HepG2 (cell line): Measurements from ENCODE around the gene LINGO3. TPM values are rescaled to one million over a fixed set of nuclear protein-coding genes. Genes with fewer than 3 reads are reported as not detected.

Source experiments
- ARNT2 ChIP-seq: sonication (generic); formaldehyde crosslinking; IDR thresholded peaks from 2 replicates; pipeline ENCODE4 v1.8.0; 2022; ENCODE audit warnings: mild to moderate bottlenecking, low read depth, missing genetic modification reagents, moderate library complexity
- BRD4 ChIP-seq: sonication (generic); formaldehyde crosslinking; IDR thresholded peaks from 2 replicates; pipeline ENCODE4 v1.4.0; 2020; ENCODE audit warnings: missing genetic modification reagents
- GPN1 ChIP-seq: sonication (generic); formaldehyde crosslinking; IDR thresholded peaks from 2 replicates; pipeline ENCODE4 v1.5.1; 2020; ENCODE audit warnings: missing genetic modification reagents, borderline replicate concordance
- GTF2F1 ChIP-seq: fragments of 150-350 bp; IDR thresholded peaks from 2 replicates; pipeline ENCODE4 v1.6.1; 2014; ENCODE audit warnings: low read length
- JARID2 ChIP-seq: sonication (generic); formaldehyde crosslinking; IDR thresholded peaks from 2 replicates; pipeline ENCODE4 v1.8.1; 2023; ENCODE audit warnings: missing genetic modification reagents, inconsistent platforms; ENCODE audit not compliant: insufficient replicate concordance
- KLF15 ChIP-seq: sonication (generic); formaldehyde crosslinking; IDR thresholded peaks from 2 replicates; pipeline ENCODE4 v1.8.1; 2023; ENCODE audit warnings: borderline replicate concordance, mild to moderate bottlenecking, inconsistent platforms, missing genetic modification reagents, mixed read lengths
- NCOA1 ChIP-seq: sonication (generic); formaldehyde crosslinking; IDR thresholded peaks from 2 replicates; pipeline ENCODE4 v1.9.0; 2021; ENCODE audit warnings: missing genetic modification reagents
- PHF20 ChIP-seq: sonication (generic); formaldehyde crosslinking; IDR thresholded peaks from 2 replicates; pipeline ENCODE4 v1.5.0; 2020; ENCODE audit warnings: mild to moderate bottlenecking, missing genetic modification reagents
- RARA ChIP-seq: IDR thresholded peaks from 2 replicates; pipeline ENCODE4 v1.6.1; 2016; ENCODE audit warnings: missing genetic modification reagents, missing compliant biosample characterization
- RFX3 ChIP-seq: IDR thresholded peaks from 2 replicates; pipeline ENCODE4 v1.6.1; 2016; ENCODE audit warnings: missing biosample characterization, missing genetic modification reagents
- SETDB1 ChIP-seq: sonication (generic); formaldehyde crosslinking; IDR thresholded peaks from 2 replicates; pipeline ENCODE4 v1.5.1; 2020; ENCODE audit warnings: missing genetic modification reagents, mild to moderate bottlenecking, borderline replicate concordance
- ZNF20 ChIP-seq: sonication (generic); formaldehyde crosslinking; IDR thresholded peaks from 2 replicates; pipeline ENCODE4 v1.4.0; 2020; ENCODE audit warnings: mild to moderate bottlenecking, moderate library complexity, missing genetic modification reagents
- ZNF205 ChIP-seq: IDR thresholded peaks from 2 replicates; pipeline ENCODE4 v1.6.1; 2018; ENCODE audit warnings: missing biosample characterization, missing genetic modification reagents
- ZNF331 ChIP-seq: sonication (generic); formaldehyde crosslinking; IDR thresholded peaks from 2 replicates; pipeline ENCODE4 v1.4.0; 2020; ENCODE audit warnings: missing genetic modification reagents
- ZNF562 ChIP-seq: sonication (generic); formaldehyde crosslinking; IDR thresholded peaks from 2 replicates; pipeline ENCODE4 v1.8.0; 2022; ENCODE audit warnings: missing genetic modification reagents, borderline replicate concordance
- ZNF780A ChIP-seq: sonication (generic); formaldehyde crosslinking; IDR thresholded peaks from 2 replicates; pipeline ENCODE4 v1.8.0; 2022; ENCODE audit warnings: mild to moderate bottlenecking, missing genetic modification reagents, moderate library complexity
- ZNF792 ChIP-seq: IDR thresholded peaks from 2 replicates; pipeline ENCODE4 v1.6.1; 2016
- polyA plus RNA-seq, 8 experiments: library from polyadenylated mRNA; depleted of rRNA in 3 of 8; stranded (reverse) in 7 of 8; unstranded in 1 of 8; fragments of >200 nt; fragmentation: Illumina TruSeq in 4 of 8; extraction: Trizol in 4 of 8; gene quantifications; 2 replicates each; pipeline versions ENCODE4 v1.2.1 to v1.2.3, GENCODE V29; 2011 to 2016; ENCODE audit warnings: low read depth in 4 of 8, missing spikeins in 1 of 8, mixed read lengths in 1 of 8; ENCODE audit not compliant: insufficient read depth in 1 of 8
- total RNA-seq, 5 experiments: library from RNA; depleted of rRNA; stranded (reverse); fragments of >200 nt; fragmentation: Illumina TruSeq; extraction: Trizol; gene quantifications; 2 replicates each; pipeline ENCODE4 v1.2.3, GENCODE V29; 2016; ENCODE audit warnings: low read depth in 1 of 5
- TF ChIP-seq, protein P1 (sequence below), 2 experiments: sonication (generic) in 1 of 2; formaldehyde crosslinking in 1 of 2; IDR thresholded peaks; 2 replicates each; pipeline versions ENCODE4 v1.4.0 to v1.6.1; 2016 to 2020; ENCODE audit warnings: borderline replicate concordance in 1 of 2, low read depth in 1 of 2, mild to moderate bottlenecking in 1 of 2, missing genetic modification reagents in 1 of 2
- TF ChIP-seq, protein P2 (sequence below): sonication (generic); formaldehyde crosslinking; IDR thresholded peaks from 2 replicates; pipeline ENCODE4 v1.5.1; 2020; ENCODE audit warnings: missing genetic modification reagents, mild to moderate bottlenecking, borderline replicate concordance
- TF ChIP-seq, protein P3 (sequence below): sonication (generic); formaldehyde crosslinking; IDR thresholded peaks from 2 replicates; pipeline ENCODE4 v1.8.1; 2022; ENCODE audit warnings: low read depth, mild to moderate bottlenecking, missing genetic modification reagents
- TF ChIP-seq, protein P4 (sequence below): sonication (generic); formaldehyde crosslinking; IDR thresholded peaks from 2 replicates; pipeline ENCODE4 v1.5.1; 2020; ENCODE audit warnings: missing genetic modification reagents, mild to moderate bottlenecking, borderline replicate concordance

LINGO3 gene
- total and polyA plus RNA-seq, 2 of the 13 experiments (the other 11 are each of a cell fraction or from before 2014, with no cell fraction given): not detected

DNA sequence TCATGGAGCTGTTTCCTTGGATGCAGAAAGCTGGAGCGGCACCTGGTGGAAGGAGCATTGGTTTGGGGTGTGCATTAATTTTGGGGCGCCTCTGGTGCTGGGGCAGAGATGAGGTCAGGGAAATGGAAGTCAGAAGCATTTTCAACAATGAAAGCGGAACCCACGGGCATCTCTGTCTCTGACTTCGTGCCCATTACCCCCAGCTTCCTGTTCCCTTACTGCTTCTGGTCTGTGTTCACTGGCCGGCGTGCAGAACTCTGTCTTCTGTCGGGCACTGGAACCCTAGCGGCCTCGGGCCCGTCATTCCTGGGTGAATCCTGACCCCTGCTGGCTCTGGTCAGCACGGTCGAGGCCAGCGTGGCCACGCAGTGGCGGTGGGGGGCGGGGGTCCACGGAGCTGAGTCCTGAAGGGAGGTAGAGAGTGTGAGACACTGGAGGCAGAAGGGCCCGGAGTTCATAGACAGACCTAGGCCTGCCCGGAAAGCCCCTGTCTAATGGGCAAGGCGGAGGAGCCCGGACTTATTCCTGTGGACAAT lies 7.9 kb upstream of the LINGO3 start (continued):
- TF ChIP-seq, protein P1, sequence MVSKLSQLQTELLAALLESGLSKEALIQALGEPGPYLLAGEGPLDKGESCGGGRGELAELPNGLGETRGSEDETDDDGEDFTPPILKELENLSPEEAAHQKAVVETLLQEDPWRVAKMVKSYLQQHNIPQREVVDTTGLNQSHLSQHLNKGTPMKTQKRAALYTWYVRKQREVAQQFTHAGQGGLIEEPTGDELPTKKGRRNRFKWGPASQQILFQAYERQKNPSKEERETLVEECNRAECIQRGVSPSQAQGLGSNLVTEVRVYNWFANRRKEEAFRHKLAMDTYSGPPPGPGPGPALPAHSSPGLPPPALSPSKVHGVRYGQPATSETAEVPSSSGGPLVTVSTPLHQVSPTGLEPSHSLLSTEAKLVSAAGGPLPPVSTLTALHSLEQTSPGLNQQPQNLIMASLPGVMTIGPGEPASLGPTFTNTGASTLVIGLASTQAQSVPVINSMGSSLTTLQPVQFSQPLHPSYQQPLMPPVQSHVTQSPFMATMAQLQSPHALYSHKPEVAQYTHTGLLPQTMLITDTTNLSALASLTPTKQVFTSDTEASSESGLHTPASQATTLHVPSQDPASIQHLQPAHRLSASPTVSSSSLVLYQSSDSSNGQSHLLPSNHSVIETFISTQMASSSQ (IDR thresholded peaks at IDR 0.05; ENCODE audit: low read depth): no peak
- TF ChIP-seq, protein P1 (CRISPR knock-in tag; IDR thresholded peaks at IDR 0.05; ENCODE audit: borderline replicate concordance): no peak
- TF ChIP-seq, protein P2, sequence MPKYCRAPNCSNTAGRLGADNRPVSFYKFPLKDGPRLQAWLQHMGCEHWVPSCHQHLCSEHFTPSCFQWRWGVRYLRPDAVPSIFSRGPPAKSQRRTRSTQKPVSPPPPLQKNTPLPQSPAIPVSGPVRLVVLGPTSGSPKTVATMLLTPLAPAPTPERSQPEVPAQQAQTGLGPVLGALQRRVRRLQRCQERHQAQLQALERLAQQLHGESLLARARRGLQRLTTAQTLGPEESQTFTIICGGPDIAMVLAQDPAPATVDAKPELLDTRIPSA (CRISPR knock-in tag): no peak
- TF ChIP-seq BRD4 (CRISPR knock-in tag) (no peak), ZNF780A (CRISPR knock-in tag) (no peak), RARA (CRISPR knock-in tag) (no peak), JARID2 (no peak), PHF20 (CRISPR knock-in tag) (no peak), RFX3 (CRISPR knock-in tag) (no peak), ZNF331 (peak; percentile 78), KLF15 (CRISPR knock-in tag) (no peak), GPN1 (CRISPR knock-in tag) (no peak), ZNF792 (no peak), SETDB1 (no peak), NCOA1 (CRISPR knock-in tag) (peak; percentile 91), GTF2F1 (no peak), ZNF205 (CRISPR knock-in tag) (no peak), ZNF562 (no peak), ARNT2 (CRISPR knock-in tag) (no peak), ZNF20 (no peak)
- TF ChIP-seq, protein P3, sequence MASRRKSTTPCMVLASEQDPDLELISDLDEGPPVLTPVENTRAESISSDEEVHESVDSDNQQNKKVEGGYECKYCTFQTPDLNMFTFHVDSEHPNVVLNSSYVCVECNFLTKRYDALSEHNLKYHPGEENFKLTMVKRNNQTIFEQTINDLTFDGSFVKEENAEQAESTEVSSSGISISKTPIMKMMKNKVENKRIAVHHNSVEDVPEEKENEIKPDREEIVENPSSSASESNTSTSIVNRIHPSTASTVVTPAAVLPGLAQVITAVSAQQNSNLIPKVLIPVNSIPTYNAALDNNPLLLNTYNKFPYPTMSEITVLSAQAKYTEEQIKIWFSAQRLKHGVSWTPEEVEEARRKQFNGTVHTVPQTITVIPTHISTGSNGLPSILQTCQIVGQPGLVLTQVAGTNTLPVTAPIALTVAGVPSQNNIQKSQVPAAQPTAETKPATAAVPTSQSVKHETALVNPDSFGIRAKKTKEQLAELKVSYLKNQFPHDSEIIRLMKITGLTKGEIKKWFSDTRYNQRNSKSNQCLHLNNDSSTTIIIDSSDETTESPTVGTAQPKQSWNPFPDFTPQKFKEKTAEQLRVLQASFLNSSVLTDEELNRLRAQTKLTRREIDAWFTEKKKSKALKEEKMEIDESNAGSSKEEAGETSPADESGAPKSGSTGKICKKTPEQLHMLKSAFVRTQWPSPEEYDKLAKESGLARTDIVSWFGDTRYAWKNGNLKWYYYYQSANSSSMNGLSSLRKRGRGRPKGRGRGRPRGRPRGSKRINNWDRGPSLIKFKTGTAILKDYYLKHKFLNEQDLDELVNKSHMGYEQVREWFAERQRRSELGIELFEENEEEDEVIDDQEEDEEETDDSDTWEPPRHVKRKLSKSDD: peak; percentile 45; the same call in 1 of the 2 replicates
- TF ChIP-seq, protein P4, sequence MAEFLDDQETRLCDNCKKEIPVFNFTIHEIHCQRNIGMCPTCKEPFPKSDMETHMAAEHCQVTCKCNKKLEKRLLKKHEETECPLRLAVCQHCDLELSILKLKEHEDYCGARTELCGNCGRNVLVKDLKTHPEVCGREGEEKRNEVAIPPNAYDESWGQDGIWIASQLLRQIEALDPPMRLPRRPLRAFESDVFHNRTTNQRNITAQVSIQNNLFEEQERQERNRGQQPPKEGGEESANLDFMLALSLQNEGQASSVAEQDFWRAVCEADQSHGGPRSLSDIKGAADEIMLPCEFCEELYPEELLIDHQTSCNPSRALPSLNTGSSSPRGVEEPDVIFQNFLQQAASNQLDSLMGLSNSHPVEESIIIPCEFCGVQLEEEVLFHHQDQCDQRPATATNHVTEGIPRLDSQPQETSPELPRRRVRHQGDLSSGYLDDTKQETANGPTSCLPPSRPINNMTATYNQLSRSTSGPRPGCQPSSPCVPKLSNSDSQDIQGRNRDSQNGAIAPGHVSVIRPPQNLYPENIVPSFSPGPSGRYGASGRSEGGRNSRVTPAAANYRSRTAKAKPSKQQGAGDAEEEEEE (CRISPR knock-in tag): no peak
